CD4-positive, alpha-beta T cell treated with Interleukin-10 for 1 hour (primary cell): ENCODE measurements around the gene RNF112.
"Not testable (repeated sequence)": the region's sequence is repeated elsewhere in the genome, so short reads cannot be mapped to it uniquely, and the experiment has no call there.

ENCODE experiments used
- DNase-seq: peaks from one replicate; pipeline ENCODE4 v3.0.0-alpha.2; 2020

RNF112 gene

DNA sequence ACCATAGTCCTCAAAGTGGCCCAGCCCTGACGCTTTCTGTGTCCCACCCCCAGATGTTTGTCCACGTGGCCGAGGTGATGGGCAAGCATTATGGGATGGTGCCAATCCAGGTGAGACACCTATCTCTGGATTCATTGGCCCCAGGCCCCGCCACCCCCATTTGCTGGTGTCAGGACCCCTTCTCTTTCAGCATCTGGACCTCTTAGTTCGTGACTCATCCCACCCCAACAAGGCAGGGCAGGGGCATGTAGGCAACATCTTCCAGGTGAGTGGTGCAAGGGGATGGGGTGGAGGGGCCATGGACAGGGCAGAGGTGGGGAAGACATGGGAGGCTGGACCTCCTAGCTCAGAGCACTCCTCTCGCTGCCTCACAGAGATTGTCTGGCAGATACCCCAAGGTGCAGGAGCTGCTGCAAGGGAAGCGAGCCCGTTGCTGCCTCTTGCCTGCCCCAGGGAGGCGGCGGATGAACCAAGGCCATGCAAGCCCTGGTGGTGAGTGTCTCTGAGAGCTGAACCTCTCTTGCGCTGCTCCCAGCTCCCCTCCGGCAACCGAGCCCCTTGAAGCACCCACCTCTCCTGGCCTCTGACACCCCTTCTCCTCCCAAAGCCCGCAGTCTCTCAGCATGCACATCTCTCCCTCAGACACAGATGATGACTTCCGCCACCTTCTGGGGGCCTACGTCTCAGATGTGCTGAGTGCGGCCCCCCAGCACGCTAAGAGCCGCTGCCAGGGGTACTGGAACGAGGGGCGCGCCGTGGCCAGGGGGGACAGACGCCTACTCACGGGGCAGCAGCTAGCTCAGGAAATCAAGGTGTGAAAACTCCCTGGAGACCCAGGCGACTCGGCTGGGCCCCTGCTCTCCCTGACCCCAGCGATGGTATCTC, 3.6 kb downstream of the RNF112 start:
- DNase-seq: no peak

DNA sequence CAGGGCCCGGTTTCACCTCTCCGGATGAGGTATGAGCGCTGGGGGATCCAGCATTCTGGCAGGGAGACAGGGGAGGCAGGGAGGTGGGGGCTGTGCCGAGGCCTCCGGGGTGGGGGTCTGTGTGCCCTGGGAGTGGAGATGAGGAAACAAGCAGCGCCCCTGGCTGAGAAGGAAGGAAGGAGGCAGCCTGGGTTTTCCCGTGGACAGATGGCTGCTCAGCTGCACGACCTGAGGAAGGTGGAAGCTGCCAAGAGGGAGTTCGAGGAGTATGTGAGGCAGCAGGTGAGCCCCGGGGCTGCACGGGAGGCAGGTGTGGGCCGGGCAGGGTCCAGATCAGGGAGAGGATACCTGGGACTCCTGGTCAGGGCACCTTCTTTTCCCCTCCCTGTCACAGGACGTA, 4.3 kb downstream of the RNF112 start:
- DNase-seq: no peak

DNA sequence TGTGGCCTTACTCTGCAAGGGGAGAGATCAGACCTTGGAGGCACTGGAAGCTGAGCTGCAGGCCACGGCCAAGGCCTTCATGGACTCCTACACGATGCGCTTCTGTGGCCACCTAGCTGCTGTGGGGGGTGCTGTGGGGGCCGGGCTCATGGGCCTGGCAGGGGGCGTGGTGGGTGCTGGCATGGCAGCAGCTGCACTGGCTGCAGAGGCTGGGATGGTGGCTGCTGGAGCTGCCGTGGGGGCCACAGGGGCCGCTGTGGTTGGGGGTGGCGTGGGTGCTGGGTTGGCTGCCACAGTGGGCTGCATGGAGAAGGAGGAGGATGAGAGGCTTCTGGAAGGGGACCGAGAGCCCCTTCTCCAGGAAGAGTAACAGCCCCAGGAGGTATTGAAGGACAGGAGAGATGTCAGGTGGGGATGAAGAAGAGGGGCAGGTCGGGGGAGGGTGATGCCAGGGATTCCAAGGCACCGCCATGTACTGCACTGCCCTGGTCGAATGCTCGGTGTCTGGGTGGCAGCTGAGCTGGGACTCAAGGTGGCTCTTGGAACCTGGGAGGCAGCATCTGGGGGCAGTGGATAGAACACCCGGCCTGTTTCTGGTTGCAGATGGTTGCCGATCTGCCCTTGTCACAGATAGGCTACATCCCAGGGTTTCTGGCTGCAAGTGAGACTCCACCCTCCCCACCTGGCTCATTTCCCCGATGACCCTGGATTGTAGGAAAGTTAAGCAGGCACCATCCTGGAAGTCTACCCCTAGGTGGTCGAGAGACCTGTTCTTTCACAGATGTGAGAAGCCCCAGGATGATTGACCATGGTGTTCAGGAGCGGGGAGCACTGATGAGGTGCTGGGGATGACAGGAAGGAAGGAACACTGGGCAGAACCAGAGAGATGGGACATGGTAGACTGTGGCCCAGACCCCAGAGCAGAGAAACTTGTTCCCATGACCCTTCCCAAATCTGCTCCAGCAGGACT, 5.1 kb downstream of the RNF112 start:
- no peak for DNase-seq

DNA sequence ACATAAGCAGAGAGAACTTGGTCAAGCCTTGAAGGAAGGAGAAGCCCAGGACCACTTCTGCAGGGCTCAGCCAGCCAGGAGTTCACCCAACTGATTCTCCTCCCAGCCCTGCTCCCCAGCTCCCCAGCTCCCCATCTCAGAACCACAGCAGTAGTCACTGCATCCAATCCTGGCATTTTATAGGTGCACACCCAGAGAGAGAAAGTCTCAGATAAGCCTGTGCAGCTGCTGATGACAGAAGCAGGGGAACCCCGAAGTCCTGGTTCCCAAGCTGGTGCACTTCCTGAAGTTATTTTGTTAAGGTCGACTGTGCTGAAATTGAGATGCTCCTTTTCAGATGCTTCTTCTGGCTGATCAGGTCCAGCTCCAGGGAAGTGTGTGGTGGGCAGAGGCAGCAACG, 6.6 kb downstream of the RNF112 start:
- no peak for DNase-seq

DNA sequence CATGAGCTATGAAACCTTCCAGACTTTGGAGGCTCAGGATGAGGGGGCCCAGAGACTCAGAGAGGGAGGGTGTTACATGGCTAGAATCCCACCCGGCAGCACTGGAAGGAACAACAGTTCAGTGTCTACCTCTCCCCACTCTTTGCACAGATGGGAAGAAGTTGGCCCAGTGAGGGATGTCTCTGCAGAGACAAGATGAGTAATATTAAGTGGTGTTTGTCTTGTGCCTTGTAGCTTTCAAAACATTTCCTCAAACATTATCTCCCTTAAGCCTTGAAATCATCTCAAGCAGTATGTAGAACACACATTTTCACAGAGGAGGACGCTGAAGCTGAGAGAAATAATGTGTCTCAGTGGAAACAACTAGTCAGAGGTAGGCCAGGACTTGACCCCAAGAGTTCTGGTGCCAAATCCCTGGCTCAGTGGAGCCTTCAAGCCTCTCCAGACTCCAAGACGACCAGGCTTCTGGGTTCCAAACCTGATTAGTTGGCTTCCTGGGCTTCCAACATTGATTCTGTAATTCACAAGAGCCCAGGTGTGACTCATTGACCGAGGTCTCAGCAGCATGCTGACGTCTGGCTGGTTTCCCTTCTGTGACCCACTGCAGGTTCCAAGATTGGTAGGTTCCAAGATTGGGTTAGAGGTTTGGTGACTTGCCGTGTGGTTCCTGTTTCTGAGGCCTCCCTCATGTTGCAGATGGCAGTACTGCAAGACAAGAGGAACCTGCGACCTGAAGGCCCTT, 7.4 kb downstream of the RNF112 start:
- DNase-seq: peak; percentile 8

DNA sequence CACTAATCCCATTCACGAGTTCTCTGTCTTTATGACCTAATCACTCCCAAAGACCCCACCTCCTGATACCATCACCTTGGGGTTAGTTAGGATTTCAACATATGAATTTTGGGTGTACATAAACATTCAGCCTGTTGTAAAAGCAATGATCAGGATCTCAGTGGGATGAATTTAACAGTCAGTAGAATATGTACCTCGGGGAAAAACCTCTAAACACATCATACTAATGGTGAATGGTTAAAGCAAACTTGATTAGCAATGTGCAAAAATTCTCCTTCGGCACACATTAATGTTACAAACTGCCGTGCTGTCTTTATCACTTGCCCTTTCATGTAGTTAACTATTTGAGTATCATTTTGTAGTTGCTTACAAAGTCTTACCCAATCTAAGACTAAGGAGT, 10.2 kb downstream of the RNF112 start:
- no peak for DNase-seq

DNA sequence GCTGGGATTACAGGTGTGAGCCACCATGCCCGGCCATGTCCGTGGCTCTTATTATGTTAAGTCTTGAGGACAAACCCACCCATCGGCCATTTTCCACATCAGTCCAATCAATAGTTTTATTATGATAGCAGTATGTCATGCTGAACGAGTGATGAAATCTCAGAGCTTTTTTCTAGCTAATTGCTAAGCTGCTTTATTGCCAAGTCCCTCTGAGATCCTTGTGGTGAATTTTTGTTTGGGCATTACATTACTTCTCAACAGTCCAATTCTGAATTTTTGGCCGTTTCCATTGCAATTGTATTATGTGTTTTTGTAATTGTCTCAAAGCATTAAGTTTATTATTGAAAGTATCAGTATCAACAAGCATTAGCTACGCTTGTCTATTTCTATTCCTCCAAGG, 10.9 kb downstream of the RNF112 start:
- no peak for DNase-seq

DNA sequence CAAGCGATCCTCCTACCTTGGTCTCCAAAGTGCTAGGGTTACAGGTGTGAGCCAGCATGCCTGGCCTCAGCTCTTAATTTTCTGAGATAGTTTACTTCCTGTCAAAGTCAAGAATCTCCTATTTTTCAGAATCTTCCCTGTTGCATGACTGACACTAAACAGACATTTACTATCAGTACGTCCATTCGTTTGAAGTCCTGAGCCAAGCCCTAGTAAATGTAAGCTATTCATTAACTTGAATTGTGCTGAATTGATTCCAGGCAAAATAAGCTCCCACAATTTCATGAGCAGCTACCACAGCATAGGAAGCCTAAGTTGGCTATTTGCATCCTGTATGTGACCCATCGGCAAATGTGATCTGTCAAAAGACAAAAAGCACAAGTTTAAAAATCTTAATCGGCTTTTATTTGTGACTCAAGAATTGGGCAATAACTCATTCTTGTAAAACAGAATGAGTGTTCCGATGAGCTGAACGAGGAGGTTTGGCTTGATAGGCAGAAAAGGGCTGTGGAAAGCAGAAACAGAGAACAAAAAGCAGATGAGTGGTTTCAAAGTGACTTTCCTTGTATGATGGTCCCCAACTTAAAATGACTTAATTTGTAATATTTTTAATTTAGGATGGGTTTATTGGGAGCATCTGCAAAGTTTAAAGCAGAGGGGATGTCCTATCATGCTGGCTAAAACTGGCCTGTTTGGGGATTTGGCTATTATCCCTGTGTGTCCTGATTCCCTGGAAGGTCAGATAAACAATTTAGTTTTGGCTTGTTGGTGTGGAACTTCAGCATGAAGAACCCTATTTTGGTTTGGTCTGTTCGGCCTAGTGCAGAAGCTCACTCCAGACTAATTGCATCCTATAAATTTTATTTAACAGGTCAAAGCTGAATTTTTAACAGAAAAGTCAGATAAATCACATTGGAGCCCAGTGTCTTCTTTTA, 14.2 kb downstream of the RNF112 start:
- no peak for DNase-seq

DNA sequence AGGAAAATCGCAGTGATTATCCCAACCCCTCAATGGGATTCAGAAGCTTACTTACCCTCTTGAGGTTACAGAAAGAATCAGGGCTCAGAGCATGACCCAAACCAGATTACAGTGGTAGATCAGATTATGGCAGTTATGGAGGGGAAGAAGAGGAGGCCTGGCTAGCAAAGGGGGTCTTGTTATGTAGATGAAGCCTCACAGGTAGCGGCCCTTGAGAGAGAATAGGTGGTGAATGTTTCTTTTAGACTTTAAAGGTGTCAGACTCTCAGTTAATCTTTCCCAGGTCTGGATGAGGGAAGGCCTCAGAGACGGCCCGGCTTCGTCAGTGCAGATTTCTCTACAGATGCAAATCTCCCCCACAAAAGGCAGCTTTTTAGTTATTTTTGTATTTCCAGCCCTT, 15.6 kb downstream of the RNF112 start:
- no peak for DNase-seq

DNA sequence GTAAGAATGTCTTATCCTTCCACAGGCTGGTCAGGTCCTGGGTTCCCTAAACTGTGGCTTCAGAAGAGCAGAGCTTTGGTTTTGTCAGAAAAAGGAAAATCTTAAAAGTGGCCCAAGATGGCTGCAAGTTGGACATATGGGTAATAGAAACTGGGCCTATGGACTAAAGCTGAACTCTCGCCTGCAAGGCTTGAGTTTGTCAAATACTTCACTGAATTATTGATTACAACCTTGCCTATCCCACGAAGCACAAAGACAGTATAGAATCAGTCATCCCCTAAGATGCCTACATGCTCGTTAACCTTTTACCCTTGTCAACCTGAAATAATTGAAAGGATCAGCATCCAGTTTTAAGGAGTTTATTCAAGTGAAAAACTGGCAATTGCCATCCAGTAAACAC, 20.7 kb downstream of the RNF112 start:
- no peak for DNase-seq

DNA sequence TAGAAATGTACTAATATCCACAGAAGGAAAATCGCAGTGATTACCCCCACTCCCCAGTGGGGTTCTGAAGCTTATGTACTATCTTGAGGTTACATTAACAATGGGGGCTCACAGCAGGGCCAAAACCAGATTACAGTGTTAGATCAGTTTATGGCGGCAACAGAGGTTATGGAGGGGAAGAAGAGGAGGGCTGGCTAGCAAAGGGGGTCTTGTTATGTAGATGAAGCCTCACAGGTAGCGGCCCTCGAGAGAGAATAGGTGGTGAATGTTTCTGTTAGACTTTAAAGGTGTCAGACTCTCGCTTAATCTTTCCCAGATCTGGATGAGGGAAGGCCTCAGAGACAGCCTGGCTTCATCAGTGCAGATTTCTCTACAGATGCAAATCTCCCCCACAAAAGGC, 22.2 kb downstream of the RNF112 start:
- DNase-seq: no peak

DNA sequence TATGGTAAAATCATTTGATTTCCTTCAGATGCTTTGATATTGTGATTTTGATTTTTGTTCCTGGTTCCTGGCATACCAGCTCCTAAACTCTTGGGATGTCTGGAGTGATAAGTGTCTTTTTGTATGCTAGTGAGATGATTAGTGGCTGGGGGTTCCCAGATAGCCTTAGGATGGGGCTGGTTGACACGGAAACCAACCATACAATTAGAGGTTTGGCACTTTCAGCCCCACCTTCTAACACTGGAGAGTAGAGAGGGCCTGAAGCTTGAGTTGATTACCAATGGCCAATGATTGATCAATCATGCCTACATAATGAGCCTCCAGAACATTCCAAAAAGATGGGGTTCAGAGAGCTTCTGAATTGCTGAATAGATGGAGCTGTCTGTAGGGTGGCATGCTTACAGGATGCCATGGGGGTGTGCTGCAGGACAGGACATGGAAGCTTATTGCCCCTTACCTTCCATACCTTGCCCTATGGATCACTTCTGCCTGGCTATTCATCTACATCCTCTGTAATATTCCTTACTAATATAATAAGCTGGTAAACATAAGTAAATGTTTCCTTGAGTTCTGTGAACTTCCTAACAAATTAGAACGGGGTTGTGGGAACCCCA, 22.8 kb downstream of the RNF112 start:
- DNase-seq: no peak

DNA sequence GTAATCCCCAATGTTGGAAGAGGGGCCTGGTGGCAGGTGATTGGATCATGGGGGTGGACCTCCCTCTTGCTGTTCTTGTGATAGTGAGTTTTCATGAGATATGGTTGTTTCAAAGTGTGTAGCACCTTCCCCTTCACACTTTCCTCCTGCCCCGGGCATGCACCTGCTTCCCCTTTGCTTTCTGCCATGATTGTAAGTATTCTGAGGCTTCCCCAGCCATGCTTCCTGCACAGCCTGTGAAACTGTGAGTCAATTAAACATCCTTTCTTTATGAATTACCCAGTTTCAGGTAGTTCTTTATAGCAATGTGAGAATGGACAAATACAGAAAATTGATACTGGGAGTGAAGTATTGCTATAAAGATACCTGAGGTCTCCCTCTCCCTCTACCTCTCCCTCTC, 29.4 kb downstream of the RNF112 start:
- no peak for DNase-seq

DNA sequence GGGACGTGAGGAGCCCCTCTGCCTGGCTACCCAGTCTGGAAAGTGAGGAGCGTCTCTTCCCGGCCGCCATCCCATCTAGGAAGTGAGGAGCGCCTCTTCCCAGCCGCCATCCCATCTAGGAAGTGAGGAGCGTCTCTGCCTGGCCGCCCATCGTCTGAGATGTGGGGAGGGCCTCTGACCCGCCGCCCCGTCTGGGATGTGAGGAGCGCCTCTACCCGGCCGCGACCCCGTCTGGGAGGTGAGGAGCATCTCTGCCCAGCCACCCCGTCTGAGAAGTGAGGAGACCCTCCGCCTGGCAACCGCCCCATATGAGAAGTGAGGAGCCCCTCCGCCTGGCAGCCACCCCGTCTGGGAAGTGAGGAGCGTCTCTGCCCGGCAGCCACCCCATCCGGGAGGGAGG, 30.3 kb downstream of the RNF112 start:
- not testable (repeated sequence) for DNase-seq

DNA sequence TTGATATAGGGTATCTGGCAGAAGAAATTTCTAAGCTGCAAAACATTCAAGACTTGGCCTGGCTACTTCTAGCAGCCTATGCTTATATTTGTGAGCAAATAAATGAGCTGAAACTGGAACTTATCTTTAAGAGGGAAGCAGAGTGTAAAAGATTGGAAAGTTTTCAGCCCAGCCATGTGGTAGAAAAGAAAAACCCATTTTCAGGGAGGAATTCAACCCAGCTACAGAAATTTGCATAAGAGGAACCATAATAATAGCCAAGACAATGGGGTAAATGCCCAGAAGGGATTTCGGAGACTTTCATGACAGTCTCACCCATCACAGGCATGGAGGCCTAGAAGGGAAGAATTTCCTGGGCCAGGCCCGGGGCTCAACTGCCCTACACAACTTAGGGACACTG, 31.7 kb downstream of the RNF112 start:
- DNase-seq: no peak

DNA sequence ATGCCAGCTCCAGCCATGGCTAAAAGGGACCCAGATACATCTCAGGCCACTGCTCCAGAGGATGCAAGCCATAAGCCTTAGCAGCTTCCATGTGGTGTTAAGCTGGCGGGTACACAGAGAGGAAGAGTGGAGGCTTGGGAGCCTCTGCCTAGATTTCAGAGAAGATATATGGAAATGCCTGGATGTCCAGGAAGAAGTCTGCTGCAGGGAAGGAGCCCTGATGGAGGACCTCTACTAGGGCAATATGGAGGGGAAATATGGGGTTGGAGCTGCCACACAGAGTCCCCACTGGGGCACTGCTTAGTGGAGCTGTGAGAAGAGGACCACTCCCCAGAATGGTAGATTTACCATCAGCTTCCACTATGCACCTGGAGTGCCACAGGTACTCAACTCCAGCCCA, 32.1 kb downstream of the RNF112 start:
- no peak for DNase-seq

DNA sequence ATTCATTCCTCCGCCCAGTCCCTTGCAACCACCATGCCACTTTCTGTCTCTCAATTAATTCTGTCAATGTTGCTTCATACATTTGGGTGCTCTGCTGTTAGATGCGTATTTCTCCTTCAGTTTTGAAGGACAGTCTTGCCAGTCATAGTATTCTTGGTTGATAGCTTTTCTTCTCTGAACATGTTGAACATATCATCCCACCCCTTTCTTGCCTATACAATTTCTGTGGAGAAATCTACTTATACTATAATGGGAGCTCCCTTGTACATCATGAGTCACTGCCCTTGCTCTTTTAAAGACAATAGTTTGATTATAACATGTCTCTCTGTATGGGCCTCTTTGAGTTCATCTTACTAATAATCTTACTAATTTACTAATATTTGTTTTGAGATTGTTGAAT, 34.1 kb downstream of the RNF112 start:
- no peak for DNase-seq

DNA sequence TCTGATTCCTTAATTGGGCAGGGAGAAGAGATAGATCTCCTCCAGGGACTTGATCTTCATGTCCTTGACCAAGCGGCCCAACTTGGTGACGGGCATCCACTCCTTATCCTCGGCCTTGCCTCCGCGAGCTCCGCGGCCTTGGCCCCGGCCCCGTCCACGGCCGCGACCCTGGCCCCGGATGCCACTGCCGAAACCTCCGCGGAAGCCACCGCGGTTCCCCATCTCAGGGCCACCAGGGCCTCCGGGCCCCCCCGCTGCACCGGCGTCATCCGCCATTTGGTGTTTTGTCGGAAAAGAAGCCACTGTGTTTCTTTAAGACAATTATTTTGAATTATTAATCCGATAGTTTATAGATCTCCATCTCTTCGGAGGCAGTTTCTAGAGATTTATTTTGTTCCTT, 35.5 kb downstream of the RNF112 start:
- DNase-seq: not testable (repeated sequence)

DNA sequence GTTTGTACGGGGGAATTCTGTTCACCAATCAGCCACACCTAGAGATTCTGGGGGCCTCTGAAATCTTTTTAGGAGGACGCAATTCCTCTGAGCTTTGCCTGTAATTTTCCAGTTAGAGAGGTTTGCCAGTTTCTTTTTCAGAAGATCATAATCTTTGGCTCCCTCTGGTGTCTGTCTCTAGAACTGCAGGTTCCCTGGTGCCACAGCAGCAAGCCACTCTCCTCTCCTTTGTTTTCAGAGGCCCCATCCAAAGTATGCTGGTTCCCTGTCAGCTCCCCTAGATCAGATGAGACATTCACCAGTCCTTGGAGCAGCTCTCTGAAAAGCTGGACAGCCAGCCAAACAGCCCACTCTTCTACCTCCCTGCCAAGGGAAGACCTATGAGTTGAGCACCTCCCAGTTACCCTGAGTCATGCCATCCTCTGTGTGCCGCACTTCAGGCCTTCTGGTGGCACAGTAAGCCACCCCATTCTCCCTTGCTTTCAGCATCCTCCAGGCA, 36.1 kb downstream of the RNF112 start:
- DNase-seq: peak; percentile 83

DNA sequence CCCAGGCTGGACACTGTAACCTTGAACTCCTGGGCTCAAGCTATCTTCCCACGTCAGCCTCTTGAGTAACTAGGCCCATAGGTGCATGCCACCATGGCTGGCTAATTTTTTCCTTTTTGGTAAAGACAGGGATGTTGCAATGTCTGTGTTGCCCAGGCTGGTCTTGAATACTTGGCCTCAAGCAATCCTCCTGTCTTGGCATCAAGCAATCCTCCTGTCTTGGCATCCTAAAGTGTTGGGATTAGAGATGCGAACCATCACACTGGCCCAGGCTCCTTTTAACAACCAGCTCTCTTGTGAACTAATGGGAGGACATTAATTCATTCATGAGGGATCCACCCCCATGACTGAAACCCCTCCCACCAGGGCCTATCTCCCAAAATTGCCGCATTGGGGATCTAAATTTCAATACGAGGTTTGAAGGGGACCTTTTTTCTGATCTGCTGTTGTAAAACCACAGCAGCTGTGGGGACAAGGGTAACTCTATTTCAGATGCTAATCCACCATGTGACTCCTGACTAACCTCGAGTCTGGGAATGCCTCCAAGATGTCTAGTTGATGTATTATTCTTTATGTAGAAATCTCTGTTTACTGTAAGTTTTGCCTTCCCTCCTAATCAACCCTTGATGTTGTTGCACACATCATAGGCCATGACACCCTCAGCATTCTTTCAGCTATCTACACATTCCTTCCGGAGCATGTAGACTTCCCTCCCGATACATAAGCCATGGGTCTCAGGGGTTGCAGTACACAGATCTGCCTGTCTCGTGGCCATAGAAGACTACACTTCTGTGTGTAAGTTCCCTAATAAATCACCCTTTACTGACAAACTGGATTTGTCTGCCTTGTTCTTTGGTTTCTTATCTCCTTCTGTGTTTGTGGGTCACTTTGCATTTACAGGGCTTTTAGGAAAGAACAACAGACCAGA, 37.6 kb downstream of the RNF112 start:
- DNase-seq: no peak
